MG63 (cell line): ENCODE results near the gene IL5. TPM values are rescaled to one million over a fixed set of nuclear protein-coding genes. Genes with fewer than 3 reads are reported as not detected.

Experiments
- DNase-seq: peaks from one replicate; pipeline ENCODE4 v3.0.0-alpha.2; 2020
- H3K27me3 ChIP-seq: fragments of 250-450 bp; sonication (Bioruptor Pico); 2 replicates; pipeline ENCODE4 v1.5.1; 2020; ENCODE audit warnings: mild to moderate bottlenecking, moderate library complexity
- H3K36me3 ChIP-seq: fragments of 250-450 bp; sonication (Bioruptor Pico); 2 replicates; pipeline ENCODE4 v1.5.1; 2020; ENCODE audit warnings: mild to moderate bottlenecking, moderate library complexity
- H3K4me3 ChIP-seq: fragments of 250-450 bp; sonication (Bioruptor Pico); 2 replicates; pipeline ENCODE4 v1.5.1; 2020; ENCODE audit warnings: mild to moderate bottlenecking, moderate library complexity
- H3K9me3 ChIP-seq: fragments of 250-450 bp; sonication (Bioruptor Pico); 2 replicates; pipeline ENCODE4 v1.5.1; 2020; ENCODE audit warnings: mild to moderate bottlenecking, moderate library complexity
- total RNA-seq: library from RNA; depleted of rRNA; stranded (reverse); fragments of >200 nt; shearing (Covaris generic); gene quantifications from 2 replicates; pipeline ENCODE4 v1.2.3, GENCODE V29; 2014; ENCODE audit warnings: low replicate concordance; rRNA removed

The IL5 gene
- total RNA-seq, 1 experiment from 2014 or later = not detected

GRCh38 chr5:132493241-132493640, 50.1 kb downstream of the IL5 start:
- no peak for DNase-seq
- no peaks in the 10 kb centered on the region for H3K27me3 ChIP-seq
- H3K4me3 ChIP-seq = no peak overlapping the region
- H3K9me3 ChIP-seq = no peaks in the 10 kb centered on the region
- peaks cover 12% of the 10 kb centered on the region for H3K36me3 ChIP-seq

GRCh38 chr5:132492386-132493125, 50.8 kb downstream of the IL5 start:
- Histone ChIP-seq H3K27me3 (no peaks in the 10 kb centered on the region), H3K9me3 (no peaks in the 10 kb centered on the region), H3K4me3 (no peak overlapping the region), H3K36me3 (peaks cover 19% of the 10 kb centered on the region)
- no peak for DNase-seq

Other genes with a start within 250 kb of the IL5 start
- 0.03 and 0.35 TPM in 2 replicates for gene SLC22A4, start 249.1 kb downstream of the IL5 start, total RNA-seq
- gene SLC22A5, start 173.8 kb downstream of the IL5 start, total RNA-seq = 22.5 and 26.4 TPM in 2 replicates
- 14.2 and 34.7 TPM in 2 replicates for gene IRF1, start 52.7 kb downstream of the IL5 start, total RNA-seq
- gene RAD50, start 13.5 kb upstream of the IL5 start, total RNA-seq = 35.7 and 47.7 TPM in 2 replicates
- gene IL13, start 114.7 kb upstream of the IL5 start, total RNA-seq = not detected in 2 replicates
- gene IL4, start 130.5 kb upstream of the IL5 start, total RNA-seq = not detected in 2 replicates
- 5.3 and 6.2 TPM in 2 replicates for gene KIF3A, start 194.0 kb upstream of the IL5 start, total RNA-seq
- 0.27 TPM in 1 of 2 replicates, not detected in the other for gene CCNI2, start 203.9 kb upstream of the IL5 start, total RNA-seq
- gene SEPTIN8, start 233.7 kb upstream of the IL5 start, total RNA-seq = 36.9 and 53.8 TPM in 2 replicates